Endothelial cell of umbilical vein (primary cell): ENCODE data around the gene EEF1AKMT3. TPM values are rescaled to one million over a fixed set of nuclear protein-coding genes. Genes with fewer than 3 reads are reported as not detected.

ENCODE experiments used
- BruUV-seq: library from RNA; stranded (reverse); fragments of 400-500 nt; replicated peaks from 2 replicates; lab custom pipeline; 2021; lab: Mats Ljungman, UMichigan
- CTCF ChIA-PET: fragments of 300-600, 350-600 bp; sonication (Branson Sonifier 250); formaldehyde crosslinking; loops from one replicate; lab custom pipeline; 2021; ENCODE audit warnings: antibody characterized with exemption, inconsistent platforms; lab: Charles Lee
- POLR2A ChIA-PET: fragments of 300-600, 350-600 bp; sonication (Branson Sonifier 250); formaldehyde crosslinking; loops from one replicate; lab custom pipeline; 2021; ENCODE audit warnings: antibody characterized with exemption, inconsistent platforms; lab: Charles Lee
- DNase-seq: peaks from one replicate; pipeline ENCODE4 v3.0.0-alpha.2; 2011; ENCODE audit warnings: low read depth, low spot score
- FAIRE-seq: peaks from 2 replicates; lab custom pipeline; 2011; peaks lifted over from hg19 to GRCh38; lab: Jason Lieb, UNC
- H2AFZ ChIP-seq: 2 replicates; pipeline ENCODE4 v1.6.0; 2012; ENCODE audit warnings: low read depth, low read length, control low read depth, inconsistent platforms
- H3K27ac ChIP-seq: 2 replicates; pipeline ENCODE4 v1.5.1; 2011; ENCODE audit warnings: low read depth, mild to moderate bottlenecking, control low read depth, low read length, moderate library complexity; ENCODE audit not compliant: insufficient read depth
- H3K27me3 ChIP-seq, 2 experiments: 2 replicates each; pipeline versions ENCODE4 v1.6.0 to v1.6.1; 2011; ENCODE audit warnings: low read length in 2 of 2, mixed read lengths in 1 of 2; ENCODE audit not compliant: control insufficient read depth in 2 of 2, insufficient read depth in 2 of 2
- H3K36me3 ChIP-seq, 2 experiments: 2 replicates in 1 of 2; 3 replicates in 1 of 2; pipeline ENCODE4 v1.5.1; 2011; ENCODE audit warnings: low read length in 2 of 2, mild to moderate bottlenecking in 1 of 2, moderate library complexity in 1 of 2; ENCODE audit not compliant: control insufficient read depth in 2 of 2, insufficient read depth in 2 of 2; ENCODE audit errors: extremely low read depth in 1 of 2
- H3K4me1 ChIP-seq: 3 replicates; pipeline ENCODE4 v1.5.1; 2011; ENCODE audit warnings: mild to moderate bottlenecking, low read length; ENCODE audit not compliant: control insufficient read depth, insufficient read depth; ENCODE audit errors: extremely low read depth
- H3K4me2 ChIP-seq: 2 replicates; pipeline ENCODE4 v1.6.1; 2011; ENCODE audit warnings: low read length, control low read depth, mixed read lengths; ENCODE audit not compliant: insufficient read depth
- H3K4me3 ChIP-seq, 3 experiments: fragments of 200-600 bp in 1 of 3; sonication (generic), shearing (Covaris generic) in 1 of 3; replicated peaks in 1 of 3; 2 replicates each; pipeline ENCODE4 v1.5.1; 2011 to 2016; ENCODE audit warnings: control low read depth in 3 of 3, low read length in 3 of 3, mild to moderate bottlenecking in 2 of 3, inconsistent platforms in 1 of 3, low read depth in 1 of 3, moderate library complexity in 1 of 3; ENCODE audit not compliant: insufficient read depth in 1 of 3
- H3K79me2 ChIP-seq: 2 replicates; pipeline ENCODE4 v1.6.0; 2012; ENCODE audit warnings: low read length, inconsistent platforms; ENCODE audit not compliant: control insufficient read depth, insufficient read depth
- H3K9ac ChIP-seq: replicated peaks from 2 replicates; pipeline ENCODE3; 2011; ENCODE audit warnings: low read length, control low read depth; ENCODE audit not compliant: insufficient read depth; ENCODE audit errors: extremely low read depth
- H3K9me1 ChIP-seq: replicated peaks from 3 replicates; pipeline ENCODE4 v1.6.0; 2011; ENCODE audit warnings: mild to moderate bottlenecking, low read length; ENCODE audit not compliant: control insufficient read depth, insufficient read depth; ENCODE audit errors: extremely low read depth
- H3K9me3 ChIP-seq: replicated peaks from 2 replicates; pipeline ENCODE4 v1.5.1; 2012; ENCODE audit warnings: low read length, inconsistent platforms; ENCODE audit not compliant: control insufficient read depth, insufficient read depth
- H4K20me1 ChIP-seq: replicated peaks from 2 replicates; pipeline ENCODE3; 2011; ENCODE audit warnings: mild to moderate bottlenecking, low read length; ENCODE audit not compliant: control insufficient read depth, insufficient read depth; ENCODE audit errors: extremely low read depth
- CTCF ChIP-seq, 2 donors: IDR thresholded peaks; 1 replicate in 1 of 2; 2 replicates in 1 of 2; pipeline ENCODE4 v1.5.1; 2011; ENCODE audit warnings: low read length in 2 of 2, mild to moderate bottlenecking in 2 of 2, moderate library complexity in 2 of 2, control low read depth in 1 of 2, inconsistent platforms in 1 of 2, low read depth in 1 of 2; ENCODE audit not compliant: insufficient read depth in 1 of 2; ENCODE audit errors: extremely low read depth in 1 of 2
- EZH2 ChIP-seq: IDR thresholded peaks from 2 replicates; pipeline ENCODE4 v1.6.1; 2012; ENCODE audit warnings: borderline replicate concordance, low read depth, mild to moderate bottlenecking, moderate library complexity, low read length, inconsistent platforms; ENCODE audit not compliant: severe bottlenecking
- FOS ChIP-seq: IDR thresholded peaks from 2 replicates; pipeline ENCODE4 v1.6.1; 2011; ENCODE audit warnings: mild to moderate bottlenecking, low read length, moderate library complexity, borderline replicate concordance; ENCODE audit not compliant: insufficient read depth
- GATA2 ChIP-seq: IDR thresholded peaks from 2 replicates; pipeline ENCODE4 v1.7.0; 2011; ENCODE audit warnings: low read depth, mild to moderate bottlenecking, moderate library complexity, mixed read lengths, low read length; ENCODE audit not compliant: insufficient read length, insufficient read depth
- JUN ChIP-seq: IDR thresholded peaks from 2 replicates; pipeline ENCODE4 v1.6.1; 2011; ENCODE audit warnings: borderline replicate concordance, low read depth; ENCODE audit not compliant: insufficient read length, insufficient read depth
- MAX ChIP-seq: IDR thresholded peaks from 2 replicates; pipeline ENCODE4 v1.6.1; 2011; ENCODE audit not compliant: insufficient read depth, insufficient read length
- MYC ChIP-seq: IDR thresholded peaks from one replicate; pipeline ENCODE4 v1.6.1; 2011; ENCODE audit warnings: mild to moderate bottlenecking, low read depth, low read length
- POLR2A ChIP-seq: IDR thresholded peaks from 2 replicates; pipeline ENCODE4 v1.6.1; 2012; ENCODE audit warnings: low read depth, mild to moderate bottlenecking, control low read depth, low read length
- POLR2AphosphoS5 ChIP-seq: IDR thresholded peaks from 2 replicates; pipeline ENCODE4 v1.6.1; 2012; ENCODE audit warnings: low read depth, mild to moderate bottlenecking, control low read depth, low read length, moderate library complexity; ENCODE audit not compliant: insufficient read depth
- dilution Hi-C: fragments of 300-500 bp; cut with MboI; formaldehyde crosslinking; loops from one replicate; pipeline ENCODE4 v1.15.0; 2019; ENCODE audit warnings: low sequenced_read_pairs; ENCODE audit not compliant: extremely low pct_ligation_motif_present
- intact Hi-C: fragments of 100-400 bp; cut with micrococcal nuclease; formaldehyde crosslinking; loops from one replicate; pipeline ENCODE4 v1.10.0; 2022
- polyA plus RNA-seq, 4 experiments: library from polyadenylated mRNA; depleted of rRNA in 3 of 4; stranded (reverse) in 3 of 4; unstranded in 1 of 4; fragments of >200 nt; gene quantifications; 2 replicates each; pipeline versions ENCODE4 v1.2.1 to v1.2.3, GENCODE V29; 2011 to 2012; ENCODE audit warnings: missing spikeins in 1 of 4
- total RNA-seq: library from RNA; stranded (reverse); gene quantifications from 2 replicates; pipeline ENCODE4 v1.2.3, GENCODE V29; 2021

EEF1AKMT3 gene
- total and polyA plus RNA-seq, 2 donors (not counting 3 experiments of a cell fraction or from before 2014, with no cell fraction given) = 7.9 to 8.8 TPM

- Histone ChIP-seq H3K36me3 (peaks cover 36 to 63% of the 10 kb centered on the region in 2 experiments), H3K79me2 (peaks cover 28% of the 10 kb centered on the region), H3K9ac (no peak overlapping the region), H3K27ac (no peak overlapping the region), H3K27me3 (no peaks in the 10 kb centered on the region), H3K9me1 (no peaks in the 10 kb centered on the region), H2AFZ (no peak overlapping the region), H3K4me2 (no peak overlapping the region), H4K20me1 (peaks cover 2% of the 10 kb centered on the region), H3K9me3 (no peaks in the 10 kb centered on the region), H3K4me1 (peaks cover 6% of the 10 kb centered on the region), H3K4me3 (no peak overlapping the region)
- no peak for TF ChIP-seq GATA2
- TF ChIP-seq POLR2A = no peak
- no peak for TF ChIP-seq MAX
- TF ChIP-seq POLR2AphosphoS5 = no peak
- TF ChIP-seq EZH2 = no peak
- no peak for TF ChIP-seq FOS
- TF ChIP-seq CTCF (IDR thresholded peaks at IDR 0.05; ENCODE audit: extremely low read depth in 1 of 2, insufficient read depth in 1 of 2, low read depth in 1 of 2, low read length in 2 of 2) = no peak
- no peak for TF ChIP-seq MYC
- TF ChIP-seq JUN = no peak
- POLR2A ChIA-PET = no interaction called here
- intact Hi-C loops = no loop called here
- FAIRE-seq (no peak), DNase-seq (no peak)
- BruUV-seq = no TSS peak
- dilution Hi-C loops = no loop called here
- CTCF ChIA-PET = interaction anchor here (1.0 kb wide), 1 partner anchor 70 kb away, joined by 4 read pairs; no protein-coding TSS in a partner anchor
Observed at GRCh38 chr12:57826966-57827365, 54.6 kb downstream of the EEF1AKMT3 start.
